Activated CD8-positive, alpha-beta memory T cell treated with anti-CD3 and anti-CD28 coated beads for 1 hour (primary cell): ENCODE data around the gene ADSS1.
A peak's percentile ranks its signal among the peaks of the same experiment; 100 is the strongest.

ENCODE experiments used
- DNase-seq, 2 donors: peaks; one replicate each; pipeline ENCODE4 v3.0.0-alpha.2; 2020; ENCODE audit warnings: low read depth in 1 of 2; ENCODE audit errors: extremely low read depth in 1 of 2

The ADSS1 gene

GRCh38 chr14:104766256-104766862, 42.3 kb downstream of the ADSS1 start:
- no peak for DNase-seq

- no peak for DNase-seq
Measured at GRCh38 chr14:104766863-104767633, 43.0 kb downstream of the ADSS1 start.

- no peak for DNase-seq
Measured at GRCh38 chr14:104767634-104767918, 43.5 kb downstream of the ADSS1 start.

- DNase-seq = peak; percentile 77 to 89
Measured at GRCh38 chr14:104768437-104769323, 44.7 kb downstream of the ADSS1 start.

- no peak for DNase-seq
Measured at GRCh38 chr14:104769324-104770071, 45.5 kb downstream of the ADSS1 start.

- no peak for DNase-seq
Measured at GRCh38 chr14:104770072-104770579, 46.1 kb downstream of the ADSS1 start.

GRCh38 chr14:104770851-104771272, 46.8 kb downstream of the ADSS1 start:
- no peak for DNase-seq

- DNase-seq = no peak
Measured at GRCh38 chr14:104771374-104771773, 47.3 kb downstream of the ADSS1 start.

GRCh38 chr14:104771918-104772706, 48.1 kb downstream of the ADSS1 start:
- DNase-seq = no peak

GRCh38 chr14:104772707-104773504, 48.9 kb downstream of the ADSS1 start:
- no peak for DNase-seq

GRCh38 chr14:104773505-104774452, 49.8 kb downstream of the ADSS1 start:
- no peak for DNase-seq

GRCh38 chr14:104774453-104775072, 50.5 kb downstream of the ADSS1 start:
- DNase-seq = no peak

- no peak for DNase-seq
Measured at GRCh38 chr14:104775073-104775489, 51.1 kb downstream of the ADSS1 start.

GRCh38 chr14:104776481-104776880, 52.5 kb downstream of the ADSS1 start:
- no peak for DNase-seq

- DNase-seq = no peak
Measured at GRCh38 chr14:104776961-104777807, 53.2 kb downstream of the ADSS1 start.

- DNase-seq = no peak
Measured at GRCh38 chr14:104777808-104778249, 53.8 kb downstream of the ADSS1 start.
